Body of pancreas (tissue), 4 donors: Measurements from ENCODE around the gene DLX4.

Experiments used
- POLR2A ChIP-seq, 3 donors: fragments of 450-650 bp; IDR thresholded peaks; one replicate each; pipeline ENCODE4 v1.6.1; 2016; ENCODE audit warnings: antibody characterized with exemption in 3 of 3, mild to moderate bottlenecking in 2 of 3
- TF ChIP-seq, protein P1 (sequence below), 7 experiments: fragments of 450-650 bp in 4 of 7; fragments of 200-600 bp in 3 of 7; sonication (generic) in 3 of 7; IDR thresholded peaks; one replicate each; pipeline ENCODE4 v1.5.1; 2016 to 2019; ENCODE audit warnings: antibody characterized with exemption in 7 of 7

DNA sequence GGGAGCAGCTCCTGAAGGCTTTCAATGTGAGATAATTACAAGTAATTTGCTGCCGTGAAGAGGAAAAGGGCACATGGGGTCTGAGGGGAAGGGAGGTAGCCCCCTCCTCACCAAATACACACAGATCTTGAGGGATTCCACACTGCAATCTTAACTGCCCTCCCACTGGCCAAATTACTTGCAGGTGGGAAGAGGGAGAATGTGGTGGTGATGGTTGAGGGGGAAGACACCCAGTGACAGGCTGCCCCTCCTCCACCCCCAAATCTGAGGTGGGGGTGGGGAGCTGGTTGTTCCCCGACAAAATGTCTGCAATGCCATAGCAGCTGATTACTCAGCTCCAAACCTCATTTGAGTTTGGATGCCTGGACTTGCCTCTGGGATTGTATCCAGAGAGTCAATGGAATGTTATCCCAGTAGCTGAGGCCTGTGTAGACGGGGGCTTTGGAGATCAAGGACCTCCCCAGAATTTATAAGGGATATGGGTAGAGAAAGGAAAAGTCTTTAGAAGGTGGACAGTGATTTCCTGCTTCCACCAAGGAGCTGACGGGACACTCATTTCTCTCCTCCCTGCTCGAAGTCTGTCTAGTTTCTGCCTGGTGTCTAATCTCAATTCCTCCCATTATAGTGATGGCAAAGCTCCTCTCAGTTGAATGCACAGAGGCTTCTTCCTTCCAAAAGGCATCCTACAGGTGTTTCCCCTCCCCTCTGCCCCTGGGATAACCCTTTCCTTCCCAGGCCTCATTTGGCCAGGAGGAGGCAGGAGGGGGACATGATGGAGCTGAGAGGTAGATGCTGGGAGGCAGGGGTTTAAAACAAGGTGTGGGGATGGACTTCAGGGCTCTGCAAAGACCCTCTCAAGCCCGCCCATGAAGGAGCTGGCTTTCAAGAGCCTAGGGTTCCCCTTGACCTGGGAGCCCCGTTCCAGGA, 8.7 kb downstream of the DLX4 start:
- TF ChIP-seq, protein P1, sequence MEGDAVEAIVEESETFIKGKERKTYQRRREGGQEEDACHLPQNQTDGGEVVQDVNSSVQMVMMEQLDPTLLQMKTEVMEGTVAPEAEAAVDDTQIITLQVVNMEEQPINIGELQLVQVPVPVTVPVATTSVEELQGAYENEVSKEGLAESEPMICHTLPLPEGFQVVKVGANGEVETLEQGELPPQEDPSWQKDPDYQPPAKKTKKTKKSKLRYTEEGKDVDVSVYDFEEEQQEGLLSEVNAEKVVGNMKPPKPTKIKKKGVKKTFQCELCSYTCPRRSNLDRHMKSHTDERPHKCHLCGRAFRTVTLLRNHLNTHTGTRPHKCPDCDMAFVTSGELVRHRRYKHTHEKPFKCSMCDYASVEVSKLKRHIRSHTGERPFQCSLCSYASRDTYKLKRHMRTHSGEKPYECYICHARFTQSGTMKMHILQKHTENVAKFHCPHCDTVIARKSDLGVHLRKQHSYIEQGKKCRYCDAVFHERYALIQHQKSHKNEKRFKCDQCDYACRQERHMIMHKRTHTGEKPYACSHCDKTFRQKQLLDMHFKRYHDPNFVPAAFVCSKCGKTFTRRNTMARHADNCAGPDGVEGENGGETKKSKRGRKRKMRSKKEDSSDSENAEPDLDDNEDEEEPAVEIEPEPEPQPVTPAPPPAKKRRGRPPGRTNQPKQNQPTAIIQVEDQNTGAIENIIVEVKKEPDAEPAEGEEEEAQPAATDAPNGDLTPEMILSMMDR (IDR thresholded peaks at IDR 0.05) = no peak
- no peak for TF ChIP-seq POLR2A (IDR thresholded peaks at IDR 0.05)
